Heart left ventricle (tissue), 16 donors: ENCODE data around the gene IL17D. TPM values are rescaled to one million over a fixed set of nuclear protein-coding genes. Genes with fewer than 3 reads are reported as not detected.
"Not testable (repeated sequence)": the region's sequence is repeated elsewhere in the genome, so short reads cannot be mapped to it uniquely, and the experiment has no call there.

Experiments used
- ATAC-seq, 4 donors: fragments of 200-7000 bp; cut with Tn5 transposase; one replicate each; pipeline ENCODE4 v1.9.1; 2020 to 2022; ENCODE audit warnings: moderate library complexity in 4 of 4, mild to moderate bottlenecking in 3 of 4, moderate number of reproducible peaks in 1 of 4
- DNase-seq, 5 donors: peaks; one replicate each; pipeline ENCODE4 v3.0.0-alpha.2; 2020
- H3K27ac ChIP-seq, 12 donors: fragments of 200-600 bp; sonication (generic) in 4 of 12; one replicate each; pipeline versions ENCODE4 v1.5.0 to v1.8.0; 2016 to 2022; ENCODE audit warnings: mild to moderate bottlenecking in 2 of 12
- H3K27me3 ChIP-seq, 9 donors: fragments of 200-600 bp; sonication (generic) in 2 of 9; one replicate each; pipeline versions ENCODE4 v1.5.1 to v1.8.0; 2016 to 2022; ENCODE audit warnings: mild to moderate bottlenecking in 3 of 9
- H3K36me3 ChIP-seq, 9 donors: fragments of 200-600 bp; sonication (generic) in 2 of 9; one replicate each; pipeline versions ENCODE4 v1.5.0 to v1.8.0; 2018 to 2022; ENCODE audit warnings: mild to moderate bottlenecking in 2 of 9
- H3K4me1 ChIP-seq, 12 donors: fragments of 200-600 bp; sonication (generic) in 4 of 12; one replicate each; pipeline versions ENCODE4 v1.5.0 to v1.8.0; 2016 to 2022; ENCODE audit warnings: mild to moderate bottlenecking in 3 of 12
- H3K4me3 ChIP-seq, 12 donors: fragments of 200-600 bp; sonication (generic) in 4 of 12; one replicate each; pipeline versions ENCODE4 v1.5.0 to v1.8.0; 2017 to 2022; ENCODE audit warnings: mild to moderate bottlenecking in 9 of 12, moderate library complexity in 4 of 12
- H3K9me3 ChIP-seq, 12 donors: fragments of 200-600 bp; sonication (generic) in 4 of 12; one replicate each; pipeline versions ENCODE4 v1.5.0 to v1.8.0; 2016 to 2022; ENCODE audit warnings: mild to moderate bottlenecking in 1 of 12
- POLR2A ChIP-seq, 2 donors: fragments of 450-650 bp; IDR thresholded peaks; one replicate each; pipeline ENCODE4 v1.6.1; 2017; ENCODE audit warnings: antibody characterized with exemption in 2 of 2, mild to moderate bottlenecking in 2 of 2, moderate library complexity in 2 of 2
- WGBS, 4 donors: extraction: QIAGEN DNeasy Blood & Tissue Kit in 2 of 4; methylation state at CpG; one replicate each; pipeline versions ENCODE4 v1.1.5 to v1.1.7; 2013 to 2018; 5-methylcytosine and 5-hydroxymethylcytosine counted together
- intact Hi-C, 10 donors: fragments of 100-400 bp; cut with DNase I; formaldehyde crosslinking; loops; one replicate each; pipeline versions ENCODE4 v1.11.1 to v1.14.2; 2022
- polyA plus RNA-seq, 2 donors: library from polyadenylated mRNA; stranded (reverse); fragments of 200-250 nt; gene quantifications; one replicate each; pipeline ENCODE4 v1.2.3, GENCODE V29; 2013
- total RNA-seq, 9 donors: library from RNA; depleted of rRNA in 2 of 9; stranded (reverse); fragments of >200 nt in 2 of 9; fragmentation: NEBNext Ultra II Directional in 3 of 9; extraction: Animal tissue kit (Norgen Biotek cat#: 25700) in 3 of 9; gene quantifications; one replicate each; pipeline versions ENCODE4 v1.1.0 to v1.2.4, GENCODE V29; 2016 to 2023
- TF ChIP-seq, protein P1 (sequence below), 12 donors: fragments of 200-600 bp; sonication (generic) in 4 of 12; IDR thresholded peaks; one replicate each; pipeline versions ENCODE4 v1.5.0 to v1.8.0; 2018 to 2022; ENCODE audit warnings: antibody characterized with exemption in 12 of 12, mild to moderate bottlenecking in 5 of 12
- donor health status: ischemic (EF 13 %, LVEDD 7.1; RV severe dilation, severe dysfunction).
- donor health status: healthy with polysubstance abuse.
- donor health status: DM: no; HTN: yes; CAD: no.
- donor health status: DM: no; HTN: no; CAD: no.
- donor health status: ischemic (EF 25% LVEDD 6.9; RV normal size, moderate dysfunction).
- donor health status: ischemic (EF 25% LVEDD 5.7; RV mildly dilated, moderate dysfunction).
- donor health status: healthy.
- donor health status: DM: yes; HTN: yes; CAD: no.
- donor health status: ischemic (EF 35%, LVEDD 5.7; RV mildly dilated, moderate dysfunction).
- donor health status: nonischemic (EF 11% LVEDD 7.7; RV severe dilation, severe dysfunction).
- donor health status: DM: yes; HTN: yes; CAD: no.
- donor health status: PGD.
- donor health status: ischemic (EF 29% LVEDD 5.4; RV normal size, mild dysfunction).
- donor health status: nonischemic (EF 23%, LVEDD 6.1; RV moderate dilation, normal function).

The IL17D gene
- total and polyA plus RNA-seq, 11 donors: 0.30 to 1.6 (median 0.76) TPM

DNA sequence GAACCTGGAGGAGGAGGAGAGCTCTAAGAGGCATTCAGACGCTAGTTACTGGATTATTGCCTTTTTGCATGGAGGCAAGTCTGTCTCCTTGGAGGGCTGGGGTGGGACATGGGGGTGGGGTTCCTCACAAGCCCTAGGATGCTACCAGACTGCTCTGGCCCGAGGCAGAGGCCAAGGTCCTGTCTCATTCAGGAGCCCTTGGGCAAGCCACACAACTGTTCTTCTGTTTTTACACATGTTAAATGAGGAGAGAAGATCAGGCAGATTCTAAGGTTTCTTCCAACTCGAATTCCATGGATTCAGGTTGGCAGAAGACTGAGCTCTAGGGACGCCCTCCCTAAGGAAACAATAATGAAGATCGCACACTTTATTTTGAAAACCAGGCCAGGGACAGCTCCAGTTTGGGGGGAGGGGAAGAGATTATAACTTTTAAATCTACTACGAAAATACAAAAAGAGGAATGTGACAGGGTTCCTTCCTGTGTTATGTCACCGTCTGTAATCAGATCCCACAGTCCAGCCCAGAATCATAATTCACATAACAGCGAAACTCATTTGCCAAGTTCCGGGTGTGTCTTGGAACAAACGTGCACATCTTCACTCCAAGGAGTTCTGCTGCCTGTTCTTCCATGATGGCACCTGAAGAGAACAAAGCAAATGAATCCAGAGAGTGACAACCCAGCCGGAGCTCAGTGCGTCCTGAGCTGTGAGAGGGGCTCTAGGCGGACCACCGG, 25.2 kb downstream of the IL17D start:
- TF ChIP-seq POLR2A (IDR thresholded peaks at IDR 0.05): no peak
- TF ChIP-seq, protein P1, sequence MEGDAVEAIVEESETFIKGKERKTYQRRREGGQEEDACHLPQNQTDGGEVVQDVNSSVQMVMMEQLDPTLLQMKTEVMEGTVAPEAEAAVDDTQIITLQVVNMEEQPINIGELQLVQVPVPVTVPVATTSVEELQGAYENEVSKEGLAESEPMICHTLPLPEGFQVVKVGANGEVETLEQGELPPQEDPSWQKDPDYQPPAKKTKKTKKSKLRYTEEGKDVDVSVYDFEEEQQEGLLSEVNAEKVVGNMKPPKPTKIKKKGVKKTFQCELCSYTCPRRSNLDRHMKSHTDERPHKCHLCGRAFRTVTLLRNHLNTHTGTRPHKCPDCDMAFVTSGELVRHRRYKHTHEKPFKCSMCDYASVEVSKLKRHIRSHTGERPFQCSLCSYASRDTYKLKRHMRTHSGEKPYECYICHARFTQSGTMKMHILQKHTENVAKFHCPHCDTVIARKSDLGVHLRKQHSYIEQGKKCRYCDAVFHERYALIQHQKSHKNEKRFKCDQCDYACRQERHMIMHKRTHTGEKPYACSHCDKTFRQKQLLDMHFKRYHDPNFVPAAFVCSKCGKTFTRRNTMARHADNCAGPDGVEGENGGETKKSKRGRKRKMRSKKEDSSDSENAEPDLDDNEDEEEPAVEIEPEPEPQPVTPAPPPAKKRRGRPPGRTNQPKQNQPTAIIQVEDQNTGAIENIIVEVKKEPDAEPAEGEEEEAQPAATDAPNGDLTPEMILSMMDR (IDR thresholded peaks at IDR 0.05): no peak
- Histone ChIP-seq H3K4me3 (no peak overlapping the region), H3K27ac (no peak overlapping the region), H3K36me3 (peaks cover 0 to 17% (median 0%) of the 10 kb centered on the region in 9 donors), H3K27me3 (no peaks in the 10 kb centered on the region), H3K4me1 (no peaks in the 10 kb centered on the region), H3K9me3 (no peaks in the 10 kb centered on the region)
- intact Hi-C loops: no loop called here
- ATAC-seq (no peak), DNase-seq (no peak)
- 75 to 77% (median 76%) methylated on average over 13 to 14 of the region's 14 CpGs for WGBS, 4 donors

DNA sequence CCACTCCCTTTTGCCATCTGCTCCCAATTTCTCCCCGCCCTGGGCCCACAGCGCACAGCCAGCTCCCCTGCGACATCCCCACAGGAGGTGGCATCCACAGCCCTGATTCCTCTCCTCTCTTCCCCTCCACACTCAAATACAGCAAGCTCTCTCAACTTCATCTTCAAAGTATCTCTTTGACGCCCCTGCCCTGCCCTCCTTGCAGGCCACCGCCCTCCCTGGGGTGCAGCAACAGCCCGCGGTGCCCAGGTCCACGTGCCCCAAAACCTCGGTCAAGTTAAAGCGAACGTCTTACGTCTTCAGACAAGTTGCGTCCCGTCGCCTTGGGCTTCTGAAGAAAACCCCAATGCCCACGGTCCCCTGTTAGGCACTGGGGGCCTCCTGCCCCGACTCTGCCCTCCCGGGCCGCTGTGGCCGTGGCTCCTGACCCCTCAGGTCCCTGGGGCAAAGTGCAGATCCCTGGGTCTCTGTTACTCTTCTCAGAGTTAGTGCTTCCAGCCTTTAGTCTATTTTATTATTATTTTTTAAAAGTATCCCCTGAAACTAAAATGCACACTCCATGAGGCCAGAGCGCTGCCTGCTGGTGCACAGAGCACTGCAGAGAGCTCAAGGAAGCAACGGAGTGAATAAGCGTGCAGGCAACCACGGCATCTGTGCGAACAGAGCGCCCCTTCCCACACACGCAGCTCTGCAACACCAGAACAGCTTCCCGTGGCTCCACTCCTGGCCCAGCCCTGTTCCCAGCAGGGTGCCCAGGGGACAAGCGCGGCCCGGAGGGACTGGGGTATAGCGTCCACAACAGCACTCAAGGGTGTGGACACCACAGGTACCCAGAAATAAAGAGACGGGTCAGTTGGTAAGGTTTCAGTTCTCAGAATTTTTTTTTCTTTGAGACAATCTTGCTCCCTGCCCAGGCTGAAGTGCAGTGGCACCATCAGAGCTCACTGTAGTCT, 26.4 kb downstream of the IL17D start:
- Histone ChIP-seq H3K36me3 (peaks cover 0 to 17% (median 0%) of the 10 kb centered on the region in 9 donors), H3K27ac (no peak overlapping the region), H3K4me1 (no peaks in the 10 kb centered on the region), H3K4me3 (no peak overlapping the region), H3K9me3 (no peaks in the 10 kb centered on the region), H3K27me3 (no peaks in the 10 kb centered on the region)
- no peak for TF ChIP-seq POLR2A (IDR thresholded peaks at IDR 0.05)
- TF ChIP-seq, protein P1 (IDR thresholded peaks at IDR 0.05): no peak
- DNase-seq: no peak
- ATAC-seq: no peak
- intact Hi-C loops: no loop called here
- 95 to 97% (median 96%) methylated on average over 30 to 33 of the region's 33 CpGs for WGBS, 4 donors

DNA sequence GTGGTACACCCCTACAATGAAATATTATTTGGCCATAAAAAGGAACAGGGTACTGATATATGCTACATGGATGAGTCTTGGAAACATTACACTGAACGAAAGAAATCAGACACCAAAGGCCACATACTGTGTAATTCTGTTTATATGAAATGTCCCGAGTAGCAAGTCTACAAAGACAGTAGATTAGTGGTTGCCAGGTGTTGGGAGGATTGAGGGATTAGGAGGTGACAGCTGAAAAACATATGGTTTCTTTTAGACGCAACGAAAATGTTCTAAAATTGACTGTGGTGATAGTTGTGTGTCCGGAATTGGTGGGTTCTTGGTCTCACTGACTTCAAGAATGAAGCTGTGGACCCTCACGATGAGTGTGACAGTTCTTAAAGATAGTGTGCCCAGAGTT, 35.1 kb downstream of the IL17D start:
- Histone ChIP-seq H3K36me3 (peaks cover 0 to 6% (median 0%) of the 10 kb centered on the region in 9 donors), H3K4me1 (no peaks in the 10 kb centered on the region), H3K4me3 (no peak overlapping the region), H3K9me3 (peaks cover 0 to 7% (median 0%) of the 10 kb centered on the region in 12 donors), H3K27ac (no peak overlapping the region), H3K27me3 (no peaks in the 10 kb centered on the region)
- intact Hi-C loops: no loop called here
- DNase-seq (no peak), ATAC-seq (no peak)
- TF ChIP-seq POLR2A (IDR thresholded peaks at IDR 0.05): no peak
- TF ChIP-seq, protein P1 (IDR thresholded peaks at IDR 0.05): no peak
- WGBS, 4 donors: 85 to 94% (median 90%) methylated on average over 6 of the region's 6 CpGs

DNA sequence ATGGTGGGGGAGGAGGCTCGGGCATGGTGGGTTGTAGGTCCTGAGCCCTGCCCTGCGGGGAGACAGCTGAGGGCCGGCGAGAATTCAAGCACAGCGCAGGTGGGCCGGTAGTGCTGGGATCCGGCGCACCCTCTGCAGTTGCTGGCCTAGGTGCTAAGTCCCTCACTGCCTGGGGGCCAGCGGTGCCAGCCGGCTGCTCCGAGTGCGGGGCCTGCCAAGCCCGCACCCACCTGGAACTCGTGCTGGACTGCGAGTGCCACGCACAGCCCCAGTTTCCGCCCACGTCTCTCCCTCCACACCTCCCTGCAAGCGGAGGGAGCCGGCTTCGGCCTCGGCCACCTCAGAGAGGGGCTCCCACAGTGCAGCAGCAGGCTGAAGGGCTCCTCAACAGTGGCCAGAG, 36.5 kb downstream of the IL17D start:
- DNase-seq: no peak
- Histone ChIP-seq H3K27me3 (no peaks in the 10 kb centered on the region), H3K4me3 (no peak overlapping the region), H3K9me3 (peaks cover 0 to 7% (median 0%) of the 10 kb centered on the region in 12 donors), H3K27ac (no peak overlapping the region), H3K36me3 (peaks cover 0 to 6% (median 0%) of the 10 kb centered on the region in 9 donors), H3K4me1 (no peaks in the 10 kb centered on the region)
- 95 to 98% (median 97%) methylated on average over 11 to 22 of the region's 22 CpGs for WGBS, 4 donors
- ATAC-seq: peak in 1 of 4 donors; percentile 34
- TF ChIP-seq POLR2A (IDR thresholded peaks at IDR 0.05): no peak
- TF ChIP-seq, protein P1 (IDR thresholded peaks at IDR 0.05): no peak
- intact Hi-C loops: no loop called here

DNA sequence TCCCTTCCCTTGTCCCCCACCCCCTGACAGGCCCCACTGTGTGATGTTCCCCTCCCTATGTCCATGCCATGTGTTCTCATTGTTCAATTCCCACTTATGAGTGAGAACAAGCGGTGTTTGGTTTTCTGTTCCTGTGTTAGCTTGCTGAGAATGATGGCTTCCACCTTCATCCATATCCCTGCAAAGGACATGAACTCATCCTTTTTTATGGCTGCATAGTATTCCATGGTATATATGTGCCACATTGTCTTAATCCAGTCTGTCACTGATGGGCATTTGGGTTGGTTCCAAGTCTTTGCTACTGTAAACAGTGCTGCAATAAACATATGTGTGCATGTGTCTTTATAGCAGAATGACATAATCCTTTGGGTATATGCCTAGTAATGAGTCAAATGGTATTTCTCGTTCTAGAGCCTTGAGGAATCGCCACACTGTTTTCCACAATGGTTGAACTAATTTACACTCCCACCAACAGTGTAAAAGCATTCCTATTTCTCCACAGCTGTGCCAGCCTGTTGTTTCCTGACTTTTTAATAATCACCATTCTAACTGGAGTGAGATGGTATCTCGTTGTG, 40.4 kb downstream of the IL17D start:
- H3K9me3 ChIP-seq: peaks cover 0 to 13% (median under 1%) of the 10 kb centered on the region in 12 donors
- H3K4me1 ChIP-seq, DNase-seq, intact Hi-C loops, H3K27ac ChIP-seq, ATAC-seq, H3K27me3 ChIP-seq, H3K36me3 ChIP-seq, H3K4me3 ChIP-seq: not testable (repeated sequence)
- 94 to 97% (median 95%) methylated on average over 4 of the region's 4 CpGs for WGBS, 4 donors
